OCI-M2 (cell line): ENCODE results near the gene KRT83.

Source experiments
- DNase-seq: peaks from one replicate; lab custom pipeline; 2025; ENCODE audit not compliant: unreplicated experiment; lab: John Stamatoyannopoulos, UW

Gene KRT83

GRCh38 chr12:52320784-52321400 lies at the start of gene KRT83:
Gene KRT83 (minus strand): TSS chr12:52321398. CDS start chr12:52321335, 63 bp downstream.
- no peak for DNase-seq

- no peak for DNase-seq
Observed at GRCh38 chr12:52369809-52370208, 48.6 kb upstream of the KRT83 start.

DNA sequence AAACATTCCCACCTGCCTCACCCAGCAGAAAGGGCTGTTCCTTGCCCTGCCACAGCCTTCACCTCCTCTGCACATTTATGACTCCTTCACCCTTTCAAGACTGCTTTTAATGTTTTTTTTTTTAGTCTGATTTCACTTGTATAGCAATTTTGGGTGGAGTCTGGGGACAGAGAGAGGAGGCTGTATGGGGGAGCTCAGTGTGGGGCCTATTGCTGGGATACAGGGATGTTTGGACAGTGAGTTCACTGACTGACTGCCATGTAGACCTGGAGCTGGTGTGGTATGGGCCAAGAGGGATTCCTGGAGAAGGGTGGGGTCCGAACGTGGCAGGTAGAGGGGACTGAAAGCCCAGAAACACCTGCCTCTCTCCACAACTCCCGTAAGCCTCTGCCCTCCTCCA lies 48.0 kb upstream of the KRT83 start:
- no peak for DNase-seq

DNA sequence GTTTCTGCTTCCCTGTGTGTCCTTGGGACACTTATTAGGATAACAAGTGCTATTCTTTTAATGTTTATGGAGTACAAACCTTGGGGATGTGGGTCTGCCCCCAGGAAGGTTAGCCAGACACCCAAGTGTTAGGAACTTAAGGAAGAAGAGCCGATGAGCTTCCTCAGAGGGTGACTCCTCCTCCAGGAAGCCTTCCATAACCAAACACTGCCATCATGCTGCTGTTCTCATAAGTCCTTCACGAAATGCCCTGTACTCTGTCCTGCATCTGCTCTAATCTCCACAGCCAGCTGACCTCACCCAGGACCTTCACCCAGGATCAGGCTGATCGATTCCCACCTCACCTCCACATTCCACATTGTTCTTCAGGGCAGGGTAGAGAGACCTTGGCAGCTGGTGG lies 47.3 kb upstream of the KRT83 start:
- no peak for DNase-seq

GRCh38 chr12:52367876-52368275 lies 46.7 kb upstream of the KRT83 start:
- no peak for DNase-seq

GRCh38 chr12:52366738-52367485 lies 45.7 kb upstream of the KRT83 start, which contains the start of gene KRT85:
Gene KRT85 (minus strand): TSS chr12:52367481. CDS start chr12:52367405, 76 bp downstream.
- no peak for DNase-seq

- DNase-seq = no peak
Observed at GRCh38 chr12:52364901-52365489, 43.8 kb upstream of the KRT83 start.

DNA sequence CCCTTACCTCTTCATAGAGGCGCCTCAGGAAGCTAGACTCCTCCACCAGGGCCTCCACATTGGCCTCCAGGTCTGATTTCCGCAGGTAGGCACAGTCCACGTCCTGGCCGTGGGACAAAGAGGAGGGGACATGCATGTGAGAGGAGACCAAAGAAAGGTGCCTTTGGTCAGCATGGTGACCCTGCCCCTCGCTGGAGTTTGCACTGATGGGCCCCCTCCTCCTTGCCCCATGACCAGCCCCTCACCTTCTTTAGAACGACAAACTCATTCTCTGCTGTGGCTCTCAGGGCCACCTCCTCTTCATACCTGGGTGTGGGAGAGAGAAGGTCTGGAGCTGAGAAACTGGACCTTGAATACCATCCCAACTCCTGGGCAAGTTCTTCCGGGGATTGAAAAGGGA lies 42.9 kb upstream of the KRT83 start:
- no peak for DNase-seq

- DNase-seq = no peak
Observed at GRCh38 chr12:52363111-52363679, 42.0 kb upstream of the KRT83 start.

DNA sequence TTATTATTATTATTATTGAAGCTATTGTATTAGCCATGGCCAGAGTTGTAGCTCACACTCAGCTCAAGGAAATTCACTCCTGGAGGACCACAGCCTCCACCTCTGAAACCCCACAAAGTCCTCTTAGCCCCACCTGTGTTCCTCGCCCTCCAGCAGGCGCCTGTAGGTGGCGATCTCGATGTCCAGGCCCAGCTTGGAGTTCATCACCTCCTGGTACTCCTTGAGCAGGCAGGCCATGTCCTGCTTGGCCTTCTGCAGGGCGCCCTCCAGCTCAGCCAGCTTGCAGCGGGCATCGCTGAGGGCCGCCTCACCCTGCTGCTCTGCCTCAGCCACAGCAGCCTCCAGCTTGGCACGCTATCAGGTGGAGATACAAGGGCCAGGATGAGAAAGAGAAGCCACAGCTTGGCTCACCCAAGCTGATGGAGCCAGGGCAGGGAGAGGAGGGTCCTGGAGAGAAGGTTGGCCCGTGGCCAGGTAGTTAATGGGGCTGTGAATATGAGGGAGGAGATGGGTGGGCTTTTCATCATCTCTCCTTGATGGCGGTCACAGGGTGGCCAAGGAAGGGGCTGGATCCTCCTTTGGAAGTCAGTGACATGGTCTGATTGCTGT lies 41.0 kb upstream of the KRT83 start:
- no peak for DNase-seq

DNA sequence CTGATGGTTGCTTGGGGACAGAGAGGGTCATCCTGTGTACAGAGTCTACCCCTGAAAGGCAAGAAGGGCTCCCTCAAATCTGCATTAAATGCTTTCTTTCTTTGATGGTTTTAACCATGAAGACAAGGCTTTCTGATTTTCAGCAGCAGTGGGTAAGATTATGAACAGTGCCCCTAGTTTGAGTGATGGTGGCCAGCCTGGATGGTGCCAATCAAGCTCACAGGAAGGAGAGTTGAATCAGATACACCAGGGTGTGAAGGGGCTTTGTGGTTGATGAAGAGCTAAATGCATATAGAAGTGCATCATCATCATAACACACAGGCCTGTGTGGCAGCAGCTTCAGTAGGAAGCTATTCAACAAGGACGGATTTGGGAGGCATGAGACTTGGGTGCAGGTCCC lies 40.4 kb upstream of the KRT83 start:
- no peak for DNase-seq

DNA sequence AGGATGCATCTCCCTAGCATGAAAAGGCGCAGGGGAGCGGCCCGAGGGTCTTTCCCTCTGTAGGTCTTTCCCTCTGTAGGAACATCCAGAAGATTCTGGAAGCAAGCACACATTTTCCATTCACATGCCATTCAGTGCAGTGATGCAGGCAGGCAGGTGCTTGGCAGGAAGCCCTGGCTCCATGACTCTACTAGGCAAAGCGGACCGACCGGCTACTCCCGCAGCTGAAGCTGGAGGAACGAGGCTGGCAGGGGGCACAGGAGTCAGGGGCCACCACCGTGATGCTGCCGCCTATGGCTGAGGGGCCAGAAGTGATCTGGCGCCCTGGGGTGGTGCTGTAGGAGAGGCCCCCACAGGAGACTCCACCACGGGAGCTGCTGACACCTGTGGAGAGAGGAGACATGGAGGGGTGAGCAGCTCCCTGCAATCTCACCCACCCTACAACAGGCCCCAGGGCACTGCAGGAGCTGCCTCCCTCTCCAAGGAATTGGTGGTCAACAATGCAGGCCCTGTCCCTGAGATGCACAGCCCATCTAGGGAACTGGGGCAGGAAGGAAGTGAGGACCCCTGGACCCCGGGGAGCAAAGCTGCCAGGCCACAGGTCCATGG lies 39.6 kb upstream of the KRT83 start:
- no peak for DNase-seq

DNA sequence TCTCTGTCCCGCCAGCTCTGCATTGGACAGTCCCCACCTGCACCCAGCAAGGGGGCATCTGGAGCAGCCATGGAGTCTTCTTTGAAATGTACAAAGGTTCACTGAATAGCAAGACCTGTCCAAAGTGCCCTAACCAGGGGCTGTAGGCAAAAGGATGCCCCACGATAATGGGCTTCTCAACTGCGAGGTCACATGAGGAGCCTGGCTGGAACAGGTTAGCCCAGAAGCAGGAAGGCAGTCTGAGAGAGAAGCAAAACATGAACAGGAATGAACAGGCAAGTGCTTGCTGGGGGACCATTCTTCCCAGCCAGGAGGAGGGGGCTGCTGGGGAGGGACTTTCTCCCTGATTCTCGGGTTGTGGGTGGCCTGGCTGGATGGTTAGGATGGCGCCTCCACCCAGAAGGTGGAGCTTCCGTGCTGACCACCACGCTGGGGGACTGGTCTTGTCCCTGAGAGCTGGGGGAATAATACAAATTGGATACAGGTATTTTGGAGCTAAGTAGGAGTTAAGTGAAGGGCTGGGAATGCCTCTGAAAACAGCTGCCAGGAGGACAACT lies 39.0 kb upstream of the KRT83 start:
- DNase-seq = no peak

GRCh38 chr12:52359621-52360061 lies 38.4 kb upstream of the KRT83 start:
- no peak for DNase-seq

DNA sequence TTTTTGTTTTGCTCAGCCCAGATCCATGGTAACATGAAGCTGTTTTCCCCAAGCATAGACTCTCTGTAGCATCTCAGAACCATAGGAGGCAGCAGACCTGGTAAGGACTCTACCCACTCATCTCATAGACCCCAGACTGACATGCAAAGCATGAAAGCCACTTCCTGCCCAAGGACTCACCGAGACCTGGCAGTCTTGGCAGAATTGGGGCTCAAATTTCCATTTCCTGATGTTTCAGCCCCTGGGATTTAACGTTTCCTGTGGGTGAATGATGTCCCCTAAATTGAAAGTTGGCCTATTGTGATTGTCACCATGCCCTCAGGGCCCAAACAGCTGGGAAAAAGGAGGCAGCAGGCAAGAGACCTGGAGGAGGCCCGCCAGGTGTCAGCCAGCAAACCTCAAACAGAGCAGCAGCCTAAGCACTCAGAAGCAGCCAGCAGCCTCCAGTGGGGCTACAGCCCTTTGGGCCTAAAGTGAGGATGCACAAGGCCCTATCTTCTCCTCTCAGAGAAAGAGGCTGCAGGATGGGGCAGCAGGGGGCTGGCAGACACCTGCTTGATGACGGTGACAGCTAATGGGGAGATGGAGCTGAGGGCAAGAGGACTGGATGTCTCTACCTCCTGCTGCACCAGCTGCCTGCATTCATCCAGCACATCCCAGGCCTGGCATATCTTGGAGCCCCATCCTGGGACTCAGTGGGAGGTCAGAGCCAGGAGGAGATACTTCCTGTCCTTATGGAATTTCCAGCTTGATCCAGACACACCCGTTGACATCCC lies 37.6 kb upstream of the KRT83 start:
- DNase-seq = no peak

- no peak for DNase-seq
Observed at GRCh38 chr12:52356762-52357580, 35.8 kb upstream of the KRT83 start.

- DNase-seq = no peak
Observed at GRCh38 chr12:52356031-52356761, 35.0 kb upstream of the KRT83 start.

DNA sequence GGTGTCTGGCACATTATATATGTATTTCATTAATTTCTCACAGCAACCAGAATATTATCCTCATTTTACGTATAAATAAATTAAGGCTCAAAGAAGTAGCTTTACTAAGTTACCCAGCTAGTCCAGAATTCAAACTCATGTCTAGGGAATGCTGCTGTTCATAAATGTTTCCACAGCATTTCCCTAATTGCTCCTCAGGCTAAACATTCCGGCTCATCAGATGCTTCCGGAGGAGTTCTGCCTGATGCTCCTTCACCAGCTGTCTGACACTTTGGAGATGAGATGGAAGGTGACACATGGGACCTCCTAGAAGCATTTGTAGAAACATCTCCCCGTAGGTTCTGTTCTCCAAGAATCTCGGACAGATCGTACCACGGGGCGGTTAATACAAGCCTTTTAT lies 34.0 kb upstream of the KRT83 start:
- DNase-seq = no peak
